ENCODE data around the gene TAS2R46. TPM values are rescaled to one million over a fixed set of nuclear protein-coding genes. Genes with fewer than 3 reads are reported as not detected.

The TAS2R46 gene
- total and polyA plus RNA-seq, 2 donors (not counting 3 experiments of a cell fraction or from before 2014, with no cell fraction given): 0.14 to 1.4 TPM

DNA sequence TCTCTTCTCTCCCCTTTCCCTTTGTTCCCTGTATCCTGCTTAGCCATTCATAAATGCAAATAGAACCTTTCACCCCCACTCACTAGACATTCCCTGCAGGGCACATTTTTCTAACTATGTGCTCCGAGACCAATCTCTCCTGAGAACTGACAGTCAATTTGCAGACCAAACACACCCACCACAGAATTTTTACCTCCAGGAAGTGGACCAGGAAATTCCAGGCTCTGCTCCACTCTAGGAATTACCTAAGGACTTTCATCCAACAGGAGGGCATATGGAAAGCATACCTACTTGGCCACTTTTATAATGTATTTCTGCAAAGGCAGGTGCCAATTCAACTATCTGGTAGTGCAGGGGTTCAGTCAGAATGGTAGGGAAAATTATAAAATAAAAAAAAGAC lies 8.9 kb upstream of the TAS2R46 start:
- H3K79me2 ChIP-seq (ENCODE audit: control insufficient read depth, insufficient read depth, low read length): no peaks in the 10 kb centered on the region
- DNase-seq (ENCODE audit: low read depth, low spot score) (no peak), FAIRE-seq (no peak)
- H3K36me3 ChIP-seq (ENCODE audit: control insufficient read depth in 2 of 2, extremely low read depth in 1 of 2, insufficient read depth in 2 of 2, low read length in 2 of 2): no peaks in the 10 kb centered on the region
- H3K4me2 ChIP-seq (ENCODE audit: insufficient read depth, low read length): no peak overlapping the region
- intact Hi-C loops (cut with micrococcal nuclease): loop anchor here (1.0 kb wide), 1 partner anchor 52 kb away; no protein-coding TSS in a partner anchor
- TF ChIP-seq FOS (IDR thresholded peaks at IDR 0.05; ENCODE audit: borderline replicate concordance, insufficient read depth, low read length): no peak
- TF ChIP-seq JUN (IDR thresholded peaks at IDR 0.05; ENCODE audit: borderline replicate concordance, insufficient read depth, insufficient read length, low read depth): no peak
- TF ChIP-seq GATA2 (IDR thresholded peaks at IDR 0.05; ENCODE audit: insufficient read depth, insufficient read length, low read depth, low read length): no peak
- no peak for TF ChIP-seq POLR2A (IDR thresholded peaks at IDR 0.05; ENCODE audit: low read depth, low read length)
- TF ChIP-seq, protein P1, sequence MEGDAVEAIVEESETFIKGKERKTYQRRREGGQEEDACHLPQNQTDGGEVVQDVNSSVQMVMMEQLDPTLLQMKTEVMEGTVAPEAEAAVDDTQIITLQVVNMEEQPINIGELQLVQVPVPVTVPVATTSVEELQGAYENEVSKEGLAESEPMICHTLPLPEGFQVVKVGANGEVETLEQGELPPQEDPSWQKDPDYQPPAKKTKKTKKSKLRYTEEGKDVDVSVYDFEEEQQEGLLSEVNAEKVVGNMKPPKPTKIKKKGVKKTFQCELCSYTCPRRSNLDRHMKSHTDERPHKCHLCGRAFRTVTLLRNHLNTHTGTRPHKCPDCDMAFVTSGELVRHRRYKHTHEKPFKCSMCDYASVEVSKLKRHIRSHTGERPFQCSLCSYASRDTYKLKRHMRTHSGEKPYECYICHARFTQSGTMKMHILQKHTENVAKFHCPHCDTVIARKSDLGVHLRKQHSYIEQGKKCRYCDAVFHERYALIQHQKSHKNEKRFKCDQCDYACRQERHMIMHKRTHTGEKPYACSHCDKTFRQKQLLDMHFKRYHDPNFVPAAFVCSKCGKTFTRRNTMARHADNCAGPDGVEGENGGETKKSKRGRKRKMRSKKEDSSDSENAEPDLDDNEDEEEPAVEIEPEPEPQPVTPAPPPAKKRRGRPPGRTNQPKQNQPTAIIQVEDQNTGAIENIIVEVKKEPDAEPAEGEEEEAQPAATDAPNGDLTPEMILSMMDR (IDR thresholded peaks at IDR 0.05; ENCODE audit: extremely low read depth in 1 of 2, insufficient read depth in 1 of 2, low read depth in 1 of 2, low read length in 2 of 2): no peak
- TF ChIP-seq MYC (IDR thresholded peaks at IDR 0.05; ENCODE audit: low read depth, low read length): no peak
- no peak for TF ChIP-seq POLR2AphosphoS5 (IDR thresholded peaks at IDR 0.05; ENCODE audit: insufficient read depth, low read depth, low read length)
- TF ChIP-seq, protein P2, sequence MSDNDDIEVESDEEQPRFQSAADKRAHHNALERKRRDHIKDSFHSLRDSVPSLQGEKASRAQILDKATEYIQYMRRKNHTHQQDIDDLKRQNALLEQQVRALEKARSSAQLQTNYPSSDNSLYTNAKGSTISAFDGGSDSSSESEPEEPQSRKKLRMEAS (IDR thresholded peaks at IDR 0.05; ENCODE audit: insufficient read depth, insufficient read length): no peak
- no peak for TF ChIP-seq EZH2 (IDR thresholded peaks at IDR 0.05; ENCODE audit: borderline replicate concordance, low read depth, low read length, severe bottlenecking)
- CTCF ChIA-PET: no interaction called here
- no peak overlapping the region for H3K9ac ChIP-seq (replicated peaks; ENCODE audit: extremely low read depth, insufficient read depth, low read length)
- H3K27ac ChIP-seq (ENCODE audit: insufficient read depth, low read depth, low read length): no peak overlapping the region
- H2AFZ ChIP-seq (ENCODE audit: low read depth, low read length): no peak overlapping the region
- H4K20me1 ChIP-seq (replicated peaks; ENCODE audit: control insufficient read depth, extremely low read depth, insufficient read depth, low read length): peaks cover 4% of the 10 kb centered on the region
- dilution Hi-C loops (cut with MboI; ENCODE audit: extremely low pct_ligation_motif_present, low sequenced_read_pairs): no loop called here
- no peaks in the 10 kb centered on the region for H3K9me1 ChIP-seq (replicated peaks; ENCODE audit: control insufficient read depth, extremely low read depth, insufficient read depth, low read length)
- H3K27me3 ChIP-seq (ENCODE audit: control insufficient read depth in 2 of 2, insufficient read depth in 2 of 2, low read length in 2 of 2): no peaks in the 10 kb centered on the region
- no peak overlapping the region for H3K4me3 ChIP-seq (replicated peaks in 1 of 3; ENCODE audit: insufficient read depth in 1 of 3, low read depth in 1 of 3, low read length in 3 of 3)
- BruUV-seq (replicated peaks): no TSS peak
- POLR2A ChIA-PET: no interaction called here
- no peaks in the 10 kb centered on the region for H3K4me1 ChIP-seq (ENCODE audit: control insufficient read depth, extremely low read depth, insufficient read depth, low read length)
- H3K9me3 ChIP-seq (replicated peaks; ENCODE audit: control insufficient read depth, insufficient read depth, low read length): no peaks in the 10 kb centered on the region
